ENCODE data around the gene AGBL3.
A peak's percentile ranks its signal among the peaks of the same experiment; 100 is the strongest.
"Not testable (repeated sequence)": the region's sequence is repeated elsewhere in the genome, so short reads cannot be mapped to it uniquely, and the experiment has no call there.

Gene AGBL3

GRCh38 chr7:135035252-135035651 lies 48.9 kb downstream of the AGBL3 start:
- no CpG with 5 or more reads among the region's 2 CpGs for WGBS (ENCODE audit: extremely low coverage, insufficient coverage, insufficient read length)
- no peak overlapping the region for H2BK120ac ChIP-seq (ENCODE audit: insufficient read depth, low read length, poor library complexity)
- no peaks in the 10 kb centered on the region for H3K27me3 ChIP-seq (ENCODE audit: insufficient read depth, low read length)
- no peak overlapping the region for H2AFZ ChIP-seq (ENCODE audit: insufficient read depth, low read length, poor library complexity)
- no peak overlapping the region for H2BK12ac ChIP-seq (ENCODE audit: low read length)
- DNase-seq, result no peak
- H3K4me2 ChIP-seq (ENCODE audit: low read length), result no peak overlapping the region
- H3K4me1 ChIP-seq (ENCODE audit: control insufficient read depth in 1 of 2, insufficient read depth in 2 of 2, low read length in 2 of 2), result no peaks in the 10 kb centered on the region
- no peak overlapping the region for H3K27ac ChIP-seq (ENCODE audit: low read depth, low read length)
- H3K9ac ChIP-seq (ENCODE audit: low read length), result no peak overlapping the region
- no peak overlapping the region for H2AK5ac ChIP-seq (ENCODE audit: low read length)
- H4K91ac ChIP-seq (ENCODE audit: low read depth, low read length), result no peak overlapping the region
- no peak overlapping the region for H3K18ac ChIP-seq (ENCODE audit: low read length)
- no peak overlapping the region for H3K4ac ChIP-seq (ENCODE audit: low read depth, low read length)
- no peak overlapping the region for H4K12ac ChIP-seq (ENCODE audit: low read depth, low read length)
- H3K14ac ChIP-seq (ENCODE audit: low read length), result no peak overlapping the region
- no peaks in the 10 kb centered on the region for H3K79me2 ChIP-seq (ENCODE audit: control insufficient read depth, insufficient read depth, low read length, poor library complexity)
- H3K4me3 ChIP-seq (ENCODE audit: low read depth, low read length), result no peak overlapping the region
- H3K79me1 ChIP-seq (ENCODE audit: low read length), result no peaks in the 10 kb centered on the region
- H3K9me3 ChIP-seq (ENCODE audit: insufficient read depth, low read depth, low read length), result no peaks in the 10 kb centered on the region
- no peak overlapping the region for H4K8ac ChIP-seq (ENCODE audit: low read depth, low read length)
- H3K23ac ChIP-seq (ENCODE audit: low read length), result no peak overlapping the region
- H3K36me3 ChIP-seq (ENCODE audit: control insufficient read depth in 1 of 2, insufficient read depth in 2 of 2, low read length in 2 of 2), result no peaks in the 10 kb centered on the region
- H2BK5ac ChIP-seq (ENCODE audit: low read depth, low read length, poor library complexity), result no peak overlapping the region

GRCh38 chr7:135067017-135067416 lies 80.7 kb downstream of the AGBL3 start:
- not testable (repeated sequence) for H3K79me1 ChIP-seq (ENCODE audit: low read length); H3K4me2 ChIP-seq (ENCODE audit: low read length); H4K91ac ChIP-seq (ENCODE audit: low read depth, low read length); H3K79me2 ChIP-seq (ENCODE audit: control insufficient read depth, insufficient read depth, low read length, poor library complexity); H3K18ac ChIP-seq (ENCODE audit: low read length); H3K36me3 ChIP-seq (ENCODE audit: control insufficient read depth in 1 of 2, insufficient read depth in 2 of 2, low read length in 2 of 2); H3K4me1 ChIP-seq (ENCODE audit: control insufficient read depth in 1 of 2, insufficient read depth in 2 of 2, low read length in 2 of 2); H4K8ac ChIP-seq (ENCODE audit: low read depth, low read length); H3K27me3 ChIP-seq (ENCODE audit: insufficient read depth, low read length); H2AK5ac ChIP-seq (ENCODE audit: low read length); H4K12ac ChIP-seq (ENCODE audit: low read depth, low read length); H2BK120ac ChIP-seq (ENCODE audit: insufficient read depth, low read length, poor library complexity); H3K27ac ChIP-seq (ENCODE audit: low read depth, low read length); H3K4ac ChIP-seq (ENCODE audit: low read depth, low read length); H3K9me3 ChIP-seq (ENCODE audit: insufficient read depth, low read depth, low read length); H2BK12ac ChIP-seq (ENCODE audit: low read length); H2AFZ ChIP-seq (ENCODE audit: insufficient read depth, low read length, poor library complexity); H3K4me3 ChIP-seq (ENCODE audit: low read depth, low read length); H2BK5ac ChIP-seq (ENCODE audit: low read depth, low read length, poor library complexity); H3K9ac ChIP-seq (ENCODE audit: low read length); H3K14ac ChIP-seq (ENCODE audit: low read length); DNase-seq; H3K23ac ChIP-seq (ENCODE audit: low read length)
- WGBS (ENCODE audit: extremely low coverage, insufficient coverage, insufficient read length), result no CpG with 5 or more reads among the region's 12 CpGs

GRCh38 chr7:135074096-135074495 lies 87.8 kb downstream of the AGBL3 start:
- H4K8ac ChIP-seq (ENCODE audit: low read depth, low read length), result no peak overlapping the region

GRCh38 chr7:135074531-135074930 lies 88.2 kb downstream of the AGBL3 start:
- no peak overlapping the region for H4K8ac ChIP-seq (ENCODE audit: low read depth, low read length)
- H4K91ac ChIP-seq (ENCODE audit: low read depth, low read length), result no peak overlapping the region
- no peaks in the 10 kb centered on the region for H3K79me2 ChIP-seq (ENCODE audit: control insufficient read depth, insufficient read depth, low read length, poor library complexity)
- H3K9me3 ChIP-seq (ENCODE audit: insufficient read depth, low read depth, low read length), result no peaks in the 10 kb centered on the region
- no peak overlapping the region for H2BK120ac ChIP-seq (ENCODE audit: insufficient read depth, low read length, poor library complexity)
- H2AK5ac ChIP-seq (ENCODE audit: low read length), result no peak overlapping the region
- WGBS (ENCODE audit: extremely low coverage, insufficient coverage, insufficient read length), result no CpG with 5 or more reads among the region's 1 CpG
- H3K4me1 ChIP-seq (ENCODE audit: control insufficient read depth in 1 of 2, insufficient read depth in 2 of 2, low read length in 2 of 2), result no peaks in the 10 kb centered on the region
- H3K4me2 ChIP-seq (ENCODE audit: low read length), result no peak overlapping the region
- H2BK12ac ChIP-seq (ENCODE audit: low read length), result no peak overlapping the region
- H3K4ac ChIP-seq (ENCODE audit: low read depth, low read length), result no peak overlapping the region
- H3K36me3 ChIP-seq (ENCODE audit: control insufficient read depth in 1 of 2, insufficient read depth in 2 of 2, low read length in 2 of 2), result no peaks in the 10 kb centered on the region
- H3K23ac ChIP-seq (ENCODE audit: low read length), result no peak overlapping the region
- no peak overlapping the region for H3K4me3 ChIP-seq (ENCODE audit: low read depth, low read length)
- no peak overlapping the region for H2AFZ ChIP-seq (ENCODE audit: insufficient read depth, low read length, poor library complexity)
- H4K12ac ChIP-seq (ENCODE audit: low read depth, low read length), result no peak overlapping the region
- DNase-seq, result no peak
- no peak overlapping the region for H2BK5ac ChIP-seq (ENCODE audit: low read depth, low read length, poor library complexity)
- H3K9ac ChIP-seq (ENCODE audit: low read length), result no peak overlapping the region
- no peak overlapping the region for H3K18ac ChIP-seq (ENCODE audit: low read length)
- H3K27me3 ChIP-seq (ENCODE audit: insufficient read depth, low read length), result no peaks in the 10 kb centered on the region
- no peaks in the 10 kb centered on the region for H3K79me1 ChIP-seq (ENCODE audit: low read length)
- H3K27ac ChIP-seq (ENCODE audit: low read depth, low read length), result no peak overlapping the region
- no peak overlapping the region for H3K14ac ChIP-seq (ENCODE audit: low read length)

More at GRCh38 chr7:135074096-135074495, 87.8 kb downstream of the AGBL3 start:
- Histone ChIP-seq H2BK120ac (ENCODE audit: insufficient read depth, low read length, poor library complexity) (no peak overlapping the region), H3K4me1 (ENCODE audit: control insufficient read depth in 1 of 2, insufficient read depth in 2 of 2, low read length in 2 of 2) (no peaks in the 10 kb centered on the region), H2AFZ (ENCODE audit: insufficient read depth, low read length, poor library complexity) (no peak overlapping the region), H3K4ac (ENCODE audit: low read depth, low read length) (no peak overlapping the region), H3K14ac (ENCODE audit: low read length) (no peak overlapping the region), H3K36me3 (ENCODE audit: control insufficient read depth in 1 of 2, insufficient read depth in 2 of 2, low read length in 2 of 2) (no peaks in the 10 kb centered on the region), H3K79me1 (ENCODE audit: low read length) (no peaks in the 10 kb centered on the region), H2BK5ac (ENCODE audit: low read depth, low read length, poor library complexity) (no peak overlapping the region), H3K27ac (ENCODE audit: low read depth, low read length) (no peak overlapping the region), H3K4me2 (ENCODE audit: low read length) (no peak overlapping the region), H4K91ac (ENCODE audit: low read depth, low read length) (no peak overlapping the region), H2AK5ac (ENCODE audit: low read length) (no peak overlapping the region), H3K27me3 (ENCODE audit: insufficient read depth, low read length) (no peaks in the 10 kb centered on the region), H3K4me3 (ENCODE audit: low read depth, low read length) (no peak overlapping the region), H2BK12ac (ENCODE audit: low read length) (no peak overlapping the region), H3K18ac (ENCODE audit: low read length) (no peak overlapping the region), H4K12ac (ENCODE audit: low read depth, low read length) (no peak overlapping the region), H3K9ac (ENCODE audit: low read length) (no peak overlapping the region), H3K9me3 (ENCODE audit: insufficient read depth, low read depth, low read length) (no peaks in the 10 kb centered on the region), H3K79me2 (ENCODE audit: control insufficient read depth, insufficient read depth, low read length, poor library complexity) (no peaks in the 10 kb centered on the region), H3K23ac (ENCODE audit: low read length) (no peak overlapping the region)
- DNase-seq, result peak in 1 of 2 donors; percentile 23
- WGBS (ENCODE audit: extremely low coverage, insufficient coverage, insufficient read length), result no CpG with 5 or more reads among the region's 1 CpG
